Motor neuron (in vitro differentiated cells): Measurements from ENCODE around the gene CARD18. TPM values are rescaled to one million over a fixed set of nuclear protein-coding genes. Genes with fewer than 3 reads are reported as not detected.
"Not testable (repeated sequence)": the region's sequence is repeated elsewhere in the genome, so short reads cannot be mapped to it uniquely, and the experiment has no call there.

Source experiments
- ATAC-seq, 8 experiments: fragments of 200-7000 bp; cut with Tn5 transposase; replicated peaks in 6 of 8; 2 replicates each; pipeline ENCODE4 v1.8.0; 2021; ENCODE audit warnings: mild to moderate bottlenecking in 8 of 8, moderate library complexity in 8 of 8
- H3K27ac ChIP-seq, 2 donors: fragments of 250-450 bp; sonication (Bioruptor Pico); 2 replicates each; pipeline ENCODE4 v1.9.0; 2021; ENCODE audit warnings: antibody characterized with exemption in 2 of 2, mild to moderate bottlenecking in 2 of 2, moderate library complexity in 1 of 2
- H3K4me1 ChIP-seq, 2 donors: fragments of 250-450 bp; sonication (Bioruptor Pico); replicated peaks in 1 of 2; 2 replicates each; pipeline ENCODE4 v1.6.1; 2021; ENCODE audit warnings: antibody characterized with exemption in 2 of 2, mild to moderate bottlenecking in 2 of 2, moderate library complexity in 1 of 2
- H3K4me3 ChIP-seq, 5 donors: fragments of 250-450 bp; sonication (Bioruptor Pico); 2 replicates each; pipeline ENCODE4 v1.9.0; 2021; ENCODE audit warnings: antibody characterized with exemption in 5 of 5, mild to moderate bottlenecking in 5 of 5, moderate library complexity in 4 of 5
- WGBS, 10 experiments: fragments of 450-650 bp; shearing (Covaris generic); methylation state at CpG; one replicate each; pipeline ENCODE4 v1.0.0; 2022; 5-methylcytosine and 5-hydroxymethylcytosine counted together
- in situ Hi-C, 9 experiments: fragments of 400-800 bp; cut with MboI; loops; one replicate each; pipeline ENCODE4 v1.15.0; 2021; ENCODE audit warnings: low sequenced_read_pairs in 9 of 9, low pct_unique_long_range_greater_than_20kb in 2 of 9; ENCODE audit not compliant: unreplicated experiment in 9 of 9
- total RNA-seq, 8 experiments: library from RNA; unstranded; fragments of 300-600 nt; gene quantifications; 2 replicates each; pipeline versions ENCODE4 v1.2.3 to v1.2.4, GENCODE V29; 2022

Gene CARD18
- total RNA-seq, 8 experiments from 2014 or later, result not detected

DNA sequence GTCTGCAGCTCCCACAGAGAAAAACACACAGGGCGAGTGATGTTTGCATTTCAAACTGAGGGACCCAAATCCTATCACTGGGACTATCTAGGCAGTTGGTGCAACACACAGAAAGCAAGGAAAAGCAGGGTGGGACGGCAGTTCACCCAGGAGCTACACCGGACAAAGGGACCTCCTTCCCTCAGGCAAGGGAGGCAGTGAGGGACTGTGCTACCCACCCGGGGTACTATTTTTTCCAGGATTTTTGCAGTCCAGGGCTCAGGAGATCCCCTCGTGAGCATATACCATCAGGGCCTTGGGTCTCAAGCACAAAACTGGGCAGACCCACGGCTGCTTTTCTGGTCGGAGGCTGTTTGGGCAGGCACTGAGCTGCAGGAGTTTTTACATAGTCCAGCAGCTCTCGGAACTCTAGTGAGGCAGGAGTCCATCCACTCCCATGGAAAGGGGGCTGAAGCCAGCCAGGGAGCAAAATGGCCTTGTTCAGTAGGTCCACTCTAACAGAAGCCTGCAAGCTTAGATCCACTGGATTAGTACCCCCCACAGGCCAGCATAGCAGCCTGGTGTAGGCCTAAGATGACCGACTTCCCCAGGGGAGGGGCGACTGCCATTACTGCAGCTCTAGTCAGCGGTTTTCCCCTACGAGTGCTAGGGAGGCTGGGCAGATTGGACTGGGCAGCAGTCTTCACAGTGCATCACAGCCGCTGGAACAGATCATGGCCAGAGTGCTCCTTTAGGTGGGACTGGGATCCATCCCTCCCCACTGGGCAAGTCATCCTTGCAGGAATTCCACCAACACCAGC lies 28.2 kb downstream of the CARD18 start:
- ATAC-seq, result no peak
- in situ Hi-C loops, result no loop called here
- no peak overlapping the region for H3K4me3 ChIP-seq
- no peak overlapping the region for H3K27ac ChIP-seq
- WGBS, 10 experiments, result 63 to 100% (median 78%) methylated on average over 1 to 7 of the region's 13 CpGs; no CpG with 5 or more reads in 2 of the 10 experiments
- H3K4me1 ChIP-seq, result no peaks in the 10 kb centered on the region

DNA sequence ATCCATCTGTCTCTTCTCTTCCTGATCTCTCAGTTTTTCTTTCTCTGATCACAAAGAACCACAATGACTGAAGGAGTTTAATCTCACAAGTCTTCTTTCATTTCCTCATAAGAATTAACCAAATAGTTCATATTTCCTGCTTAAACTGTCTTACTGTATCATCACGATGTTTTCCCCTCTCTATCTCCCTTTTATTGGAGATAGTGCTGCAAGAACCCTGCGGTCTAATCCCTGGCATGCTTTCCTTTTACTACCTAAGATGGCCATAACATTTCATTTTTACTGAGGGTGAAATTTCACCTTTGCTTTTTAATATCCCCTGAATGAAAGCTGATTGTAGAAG lies 28.9 kb downstream of the CARD18 start:
- Histone ChIP-seq H3K4me3 (no peak overlapping the region), H3K27ac (no peak overlapping the region), H3K4me1 (no peaks in the 10 kb centered on the region)
- WGBS, 10 experiments, result 36 to 92% (median 78%) methylated on average over 2 of the region's 2 CpGs
- no peak for ATAC-seq
- in situ Hi-C loops, result no loop called here

DNA sequence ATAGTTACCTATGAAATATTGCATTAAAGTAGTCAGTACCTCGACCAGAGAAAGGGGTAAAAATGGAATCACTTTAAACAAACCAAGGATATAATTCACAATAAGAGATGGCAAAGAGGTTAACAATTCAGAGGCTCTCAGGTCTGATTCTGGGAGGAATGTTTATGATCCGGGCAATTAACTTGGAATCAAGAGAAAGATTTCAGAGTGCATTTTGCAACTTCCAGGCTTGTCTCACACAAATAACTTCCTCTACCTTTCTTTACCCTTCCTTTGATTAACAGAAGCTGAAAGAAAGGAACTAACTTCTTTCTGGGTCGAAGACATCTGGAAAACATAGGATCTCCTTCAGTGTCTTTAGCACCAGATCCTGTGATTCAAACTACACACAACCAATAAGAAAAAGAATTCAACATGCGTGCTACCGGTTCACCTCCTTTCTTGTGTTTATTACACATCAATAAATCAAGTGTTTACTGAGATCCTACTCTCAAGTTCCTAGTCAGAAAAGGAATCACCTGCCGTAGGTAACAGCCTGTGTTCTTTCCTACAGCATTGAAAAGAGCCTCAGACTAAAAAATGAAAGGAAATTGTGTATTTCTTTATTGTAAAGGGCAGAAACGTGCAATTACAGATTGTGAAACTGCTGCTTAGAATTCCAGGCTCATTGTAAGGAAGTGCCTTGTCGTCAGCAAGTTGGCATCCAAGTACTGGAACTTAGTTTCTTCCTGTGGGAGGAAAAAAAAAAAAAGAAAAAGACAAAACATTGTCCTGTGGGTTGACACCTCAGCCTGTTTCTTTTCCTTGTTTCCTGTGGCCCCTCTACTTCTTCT lies 29.5 kb downstream of the CARD18 start:
- 11 to 88% (median 78%) methylated on average over 1 to 8 of the region's 8 CpGs; no CpG with 5 or more reads in 1 of the 10 experiments for WGBS, 10 experiments
- Histone ChIP-seq H3K27ac (no peak overlapping the region), H3K4me1 (no peaks in the 10 kb centered on the region), H3K4me3 (no peak overlapping the region)
- in situ Hi-C loops, result no loop called here
- no peak for ATAC-seq

DNA sequence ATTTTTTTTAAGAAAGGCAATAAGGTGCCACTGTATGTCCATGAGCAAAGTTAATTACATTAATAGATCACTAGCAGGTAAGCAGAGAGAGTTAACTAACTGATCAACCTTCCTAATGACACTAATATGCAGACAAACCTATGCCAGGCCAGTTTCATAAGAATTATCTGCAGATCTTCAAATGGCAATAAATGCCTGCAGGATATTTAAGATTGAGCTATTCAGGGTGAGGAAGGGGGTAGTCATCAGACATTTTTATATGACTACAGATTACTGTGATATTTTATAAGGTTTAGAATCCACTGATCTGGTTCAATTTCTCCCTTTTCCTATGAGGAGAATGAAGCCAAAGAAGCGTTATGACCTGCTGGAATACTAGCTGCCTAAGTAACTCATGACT lies 30.2 kb downstream of the CARD18 start:
- H3K4me3 ChIP-seq, result no peak overlapping the region
- no peak overlapping the region for H3K27ac ChIP-seq
- no peaks in the 10 kb centered on the region for H3K4me1 ChIP-seq
- no peak for ATAC-seq
- in situ Hi-C loops, result no loop called here
- 56 to 100% (median 100%) methylated on average over 1 of the region's 1 CpG; no CpG with 5 or more reads in 3 of the 10 experiments for WGBS, 10 experiments

- WGBS, 10 experiments, result 40 to 100% (median 71%) methylated on average over 1 of the region's 1 CpG; no CpG with 5 or more reads in 6 of the 10 experiments
- Histone ChIP-seq H3K4me3 (no peak overlapping the region), H3K27ac (no peak overlapping the region), H3K4me1 (no peaks in the 10 kb centered on the region)
- in situ Hi-C loops, result no loop called here
- no peak for ATAC-seq
These were observed 31.3 kb downstream of the CARD18 start for GRCh38 chr11:105108247-105108646.

DNA sequence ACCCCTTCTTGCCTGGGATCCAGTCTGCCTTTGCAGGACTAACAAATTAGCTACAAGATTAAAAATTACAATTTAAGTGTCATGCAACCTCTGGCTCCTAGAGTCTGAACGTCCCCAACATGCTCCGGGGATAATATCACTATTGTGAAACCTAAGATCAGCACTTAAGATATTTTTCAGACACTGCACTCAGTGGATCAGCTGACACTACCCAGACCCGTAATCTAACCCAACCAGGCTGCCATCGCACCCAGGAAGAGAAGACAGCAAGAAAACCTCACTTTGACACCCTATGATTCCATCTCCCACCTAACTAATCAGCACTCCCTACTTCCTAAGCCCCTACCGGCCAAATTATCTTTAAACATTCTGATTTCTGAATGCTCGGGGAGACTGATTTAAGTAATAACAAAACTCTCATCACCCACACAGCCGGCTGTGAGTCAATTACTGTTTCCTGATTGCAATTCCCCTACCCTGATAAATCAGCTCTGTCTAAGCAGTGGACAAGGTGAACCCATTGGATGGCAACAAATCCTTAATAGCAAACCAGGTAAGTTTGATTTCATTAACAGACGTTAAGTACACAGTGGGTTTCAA lies 32.2 kb downstream of the CARD18 start:
- ATAC-seq, H3K4me3 ChIP-seq, H3K27ac ChIP-seq, H3K4me1 ChIP-seq, in situ Hi-C loops: not testable (repeated sequence)
- WGBS, 10 experiments, result 49 to 100% (median 95%) methylated on average over 1 to 7 of the region's 8 CpGs; no CpG with 5 or more reads in 1 of the 10 experiments

DNA sequence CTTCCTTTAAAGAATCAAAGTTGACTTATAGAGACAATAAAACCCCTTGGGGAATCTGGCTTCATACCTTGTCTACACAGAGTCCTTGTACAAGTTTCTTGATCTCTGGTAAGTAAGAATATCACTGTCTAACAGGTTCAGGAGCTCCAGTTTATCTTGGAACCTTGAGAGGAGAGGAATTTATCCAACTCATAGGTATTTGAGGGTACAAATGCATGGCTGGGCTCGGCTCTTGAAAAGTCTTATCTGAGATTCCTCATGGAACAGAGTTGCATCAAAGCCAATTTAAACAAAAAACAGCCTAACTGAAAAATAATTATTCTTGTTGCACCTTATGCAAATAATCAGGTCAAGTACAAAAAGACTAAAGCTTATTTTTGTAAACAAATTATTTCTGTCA lies 33.4 kb downstream of the CARD18 start:
- ATAC-seq, result no peak
- Histone ChIP-seq H3K4me3 (no peak overlapping the region), H3K4me1 (no peaks in the 10 kb centered on the region), H3K27ac (no peak overlapping the region)
- in situ Hi-C loops, result no loop called here
- WGBS, 10 experiments, result 50 to 100% (median 76%) methylated on average over 1 of the region's 1 CpG; no CpG with 5 or more reads in 2 of the 10 experiments

DNA sequence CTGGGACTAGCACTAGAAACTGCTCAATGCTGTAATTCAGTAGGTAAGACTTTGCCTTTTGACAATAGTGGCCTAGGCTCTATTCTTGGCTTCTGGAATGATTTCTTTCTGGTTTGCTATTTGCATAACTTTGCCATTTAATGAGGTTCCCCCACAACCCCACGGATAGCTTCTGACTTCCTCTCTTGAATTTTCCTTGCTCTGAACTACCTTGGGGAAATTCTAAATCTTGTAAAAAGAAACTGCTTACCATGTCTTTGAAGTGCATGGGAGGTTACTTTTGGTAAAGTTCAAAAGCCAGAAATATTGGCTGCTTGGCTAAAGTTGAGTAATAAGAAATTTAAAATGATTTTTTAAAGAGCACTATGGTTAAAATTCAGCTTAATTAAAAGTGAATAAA lies 35.3 kb downstream of the CARD18 start:
- in situ Hi-C loops, result no loop called here
- H3K4me3 ChIP-seq, result no peak overlapping the region
- no peak for ATAC-seq
- 0 to 67% (median 27%) methylated on average over 1 of the region's 1 CpG; no CpG with 5 or more reads in 4 of the 10 experiments for WGBS, 10 experiments
- H3K27ac ChIP-seq, result no peak overlapping the region
- H3K4me1 ChIP-seq, result no peaks in the 10 kb centered on the region

- ATAC-seq, result no peak
- H3K4me1 ChIP-seq, result no peaks in the 10 kb centered on the region
- H3K4me3 ChIP-seq, result no peak overlapping the region
- in situ Hi-C loops, result no loop called here
- no peak overlapping the region for H3K27ac ChIP-seq
These were observed 36.2 kb downstream of the CARD18 start for GRCh38 chr11:105103336-105103735.

GRCh38 chr11:105102079-105102581 lies 37.4 kb downstream of the CARD18 start:
- ATAC-seq, H3K4me3 ChIP-seq, H3K27ac ChIP-seq, H3K4me1 ChIP-seq, in situ Hi-C loops: not testable (repeated sequence)
- no CpG with 5 or more reads among the region's 3 CpGs for WGBS, 10 experiments

DNA sequence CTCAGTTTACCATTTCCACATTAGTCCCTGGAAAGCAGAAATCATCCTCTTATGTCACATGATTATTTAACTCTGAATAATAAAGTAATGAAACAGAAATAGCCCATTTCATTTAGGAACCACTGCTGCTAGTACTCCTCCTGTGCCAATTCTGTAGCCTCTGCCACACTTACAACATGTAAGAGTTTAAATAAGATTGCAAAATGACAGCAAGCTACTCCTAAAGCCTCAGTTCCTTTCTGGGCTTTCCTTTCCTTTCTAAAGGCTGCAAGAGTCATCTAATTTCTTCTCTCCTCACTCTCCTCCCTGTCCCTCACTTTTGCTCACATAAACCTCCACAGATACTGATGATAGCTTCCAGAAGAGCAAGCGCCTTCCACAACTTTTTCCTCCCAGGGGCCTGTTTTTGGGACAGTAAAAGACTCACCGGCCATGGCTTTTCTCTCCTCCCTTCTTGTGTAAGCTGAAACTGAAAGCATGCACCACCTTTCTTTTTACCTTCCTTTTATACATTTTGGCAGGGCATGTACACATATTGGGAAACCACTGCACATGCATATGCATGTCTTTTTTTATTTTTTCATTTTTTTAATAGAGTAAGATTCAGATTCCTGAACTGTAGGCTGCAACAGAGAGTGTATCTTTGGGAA lies 38.5 kb downstream of the CARD18 start:
- no peaks in the 10 kb centered on the region for H3K4me1 ChIP-seq
- in situ Hi-C loops, result no loop called here
- no peak overlapping the region for H3K27ac ChIP-seq
- H3K4me3 ChIP-seq, result no peak overlapping the region
- ATAC-seq, result no peak
- 14 to 86% (median 62%) methylated on average over 1 to 2 of the region's 2 CpGs; no CpG with 5 or more reads in 4 of the 10 experiments for WGBS, 10 experiments

DNA sequence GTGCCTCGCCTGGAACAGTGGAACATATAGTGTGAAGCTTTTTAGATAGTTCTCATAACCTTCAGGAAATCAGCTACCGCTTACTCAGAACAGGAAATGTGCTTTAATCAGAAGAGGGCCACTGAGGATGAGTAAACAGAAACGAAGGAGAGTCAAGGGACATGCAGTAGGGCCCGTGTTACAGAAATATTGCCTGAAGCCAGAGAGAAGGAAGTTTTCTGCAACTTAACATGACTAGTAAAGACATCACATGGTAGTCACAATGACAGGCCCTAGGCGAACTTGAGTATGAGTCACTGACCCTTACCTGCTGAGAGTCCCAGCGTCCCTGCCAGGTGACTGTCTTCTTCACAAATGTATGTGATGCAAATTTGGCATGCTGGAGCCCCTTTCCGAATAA lies 39.4 kb downstream of the CARD18 start:
- Histone ChIP-seq H3K27ac (no peak overlapping the region), H3K4me3 (no peak overlapping the region), H3K4me1 (no peaks in the 10 kb centered on the region)
- WGBS, 10 experiments, result 49 to 92% (median 82%) methylated on average over 2 to 6 of the region's 7 CpGs
- in situ Hi-C loops, result no loop called here
- ATAC-seq, result no peak

DNA sequence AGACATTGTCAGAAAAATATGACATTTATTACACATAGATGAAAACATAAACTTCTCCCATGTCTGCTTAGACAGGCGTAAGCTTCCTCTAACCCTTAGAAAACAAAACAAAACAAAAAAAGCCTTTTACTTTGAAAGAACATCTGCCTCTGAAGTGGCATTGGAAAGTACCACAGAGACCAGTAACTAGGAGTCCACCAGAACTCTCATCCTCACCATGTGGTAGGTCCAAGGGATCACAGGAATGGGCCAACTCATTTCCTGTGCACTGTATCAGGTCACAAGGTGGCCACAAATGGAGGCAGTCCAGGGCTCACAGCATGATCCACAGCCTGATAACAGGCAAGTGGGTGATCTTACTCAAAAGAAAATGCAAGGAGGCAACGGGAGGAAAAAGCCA lies 40.0 kb downstream of the CARD18 start:
- in situ Hi-C loops, H3K4me1 ChIP-seq, H3K4me3 ChIP-seq, H3K27ac ChIP-seq, ATAC-seq: not testable (repeated sequence)
- WGBS, 10 experiments, result 40 to 100% (median 91%) methylated on average over 1 of the region's 2 CpGs; no CpG with 5 or more reads in 5 of the 10 experiments
